Skeletal muscle satellite cell (primary cell): ENCODE data around the gene SKIC3.

ENCODE experiments used
- H3K27me3 ChIP-seq: 2 replicates; pipeline ENCODE4 v1.7.0; 2013; ENCODE audit warnings: low read length; ENCODE audit not compliant: control insufficient read depth, insufficient read depth
- H3K36me3 ChIP-seq: 2 replicates; pipeline ENCODE4 v1.7.0; 2013; ENCODE audit warnings: mild to moderate bottlenecking, control low read depth, low read length; ENCODE audit not compliant: insufficient read depth
- H3K4me1 ChIP-seq: 2 replicates; pipeline ENCODE4 v1.7.0; 2013; ENCODE audit warnings: low read length; ENCODE audit not compliant: control insufficient read depth, insufficient read depth
- H3K4me2 ChIP-seq: 2 replicates; pipeline ENCODE4 v1.7.0; 2013; ENCODE audit warnings: mild to moderate bottlenecking, low read length
- H3K4me3 ChIP-seq: 2 replicates; pipeline ENCODE4 v1.7.0; 2013; ENCODE audit warnings: low read length
- H3K9ac ChIP-seq: 2 replicates; pipeline ENCODE4 v1.7.0; 2013; ENCODE audit warnings: mild to moderate bottlenecking, low read depth, low read length, moderate library complexity
- H3K9me3 ChIP-seq: replicated peaks from 2 replicates; pipeline ENCODE4 v1.7.0; 2013; ENCODE audit warnings: mild to moderate bottlenecking, control low read depth, low read length

SKIC3 gene

GRCh38 chr5:95530416-95530815 is 24.4 kb downstream of the SKIC3 start:
- Histone ChIP-seq H3K4me1 (peaks cover 24% of the 10 kb centered on the region), H3K9ac (no peak overlapping the region), H3K27me3 (no peaks in the 10 kb centered on the region), H3K4me3 (no peak overlapping the region), H3K4me2 (no peak overlapping the region), H3K36me3 (peaks cover 45% of the 10 kb centered on the region), H3K9me3 (no peaks in the 10 kb centered on the region)

DNA sequence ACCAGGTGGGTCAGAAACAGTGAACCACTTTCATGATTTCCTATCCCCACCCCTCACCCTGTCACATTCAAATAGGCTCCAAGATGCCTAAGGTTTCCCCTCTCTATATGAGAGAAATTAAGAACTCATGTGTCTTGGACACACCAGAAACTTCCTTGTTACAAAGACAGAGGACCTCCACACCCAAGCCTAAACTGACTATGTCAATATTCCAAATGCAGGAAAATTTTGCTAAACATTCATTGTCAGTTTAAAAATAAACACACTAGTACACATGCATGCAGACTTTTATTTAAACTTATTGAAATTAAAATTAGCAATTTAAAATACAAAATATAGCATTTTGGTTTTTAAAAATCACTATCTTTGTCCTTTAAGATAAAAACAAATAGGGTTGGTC is 26.2 kb downstream of the SKIC3 start:
- Histone ChIP-seq H3K9ac (no peak overlapping the region), H3K27me3 (no peaks in the 10 kb centered on the region), H3K4me3 (no peak overlapping the region), H3K4me2 (no peak overlapping the region), H3K9me3 (no peaks in the 10 kb centered on the region), H3K36me3 (peaks cover 64% of the 10 kb centered on the region), H3K4me1 (peaks cover 23% of the 10 kb centered on the region)

- Histone ChIP-seq H3K4me3 (no peak overlapping the region), H3K36me3 (peaks cover 72% of the 10 kb centered on the region), H3K4me1 (peaks cover 16% of the 10 kb centered on the region), H3K4me2 (no peak overlapping the region), H3K9ac (no peak overlapping the region), H3K27me3 (no peaks in the 10 kb centered on the region), H3K9me3 (no peaks in the 10 kb centered on the region)
These were observed 27.9 kb downstream of the SKIC3 start for GRCh38 chr5:95526871-95527270.

DNA sequence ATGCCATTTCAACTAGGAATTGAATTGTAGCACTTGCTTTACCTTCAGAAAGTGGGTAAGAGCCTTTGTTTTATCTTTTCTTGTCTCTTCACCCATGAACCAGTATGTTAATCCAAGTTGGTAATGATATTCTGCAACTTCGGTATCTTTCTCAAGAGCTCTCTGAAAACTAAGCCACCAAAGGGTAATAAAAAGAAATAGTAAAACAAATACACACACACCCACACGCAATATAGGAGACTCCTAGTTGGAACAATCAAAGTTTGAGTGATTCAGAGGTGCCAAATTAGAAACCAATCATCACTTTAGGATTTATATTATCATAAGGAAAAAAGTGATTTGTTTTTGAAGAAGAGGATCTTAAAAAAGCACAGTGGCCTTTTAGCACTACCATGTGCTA is 30.4 kb downstream of the SKIC3 start:
- no peak overlapping the region for H3K4me2 ChIP-seq
- H3K27me3 ChIP-seq = no peaks in the 10 kb centered on the region
- no peak overlapping the region for H3K9ac ChIP-seq
- H3K9me3 ChIP-seq = no peaks in the 10 kb centered on the region
- no peaks in the 10 kb centered on the region for H3K4me1 ChIP-seq
- no peak overlapping the region for H3K4me3 ChIP-seq
- peaks cover 85% of the 10 kb centered on the region for H3K36me3 ChIP-seq

GRCh38 chr5:95520206-95520605 is 34.6 kb downstream of the SKIC3 start:
- Histone ChIP-seq H3K9me3 (no peaks in the 10 kb centered on the region), H3K36me3 (peaks cover 86% of the 10 kb centered on the region), H3K4me2 (no peak overlapping the region)

DNA sequence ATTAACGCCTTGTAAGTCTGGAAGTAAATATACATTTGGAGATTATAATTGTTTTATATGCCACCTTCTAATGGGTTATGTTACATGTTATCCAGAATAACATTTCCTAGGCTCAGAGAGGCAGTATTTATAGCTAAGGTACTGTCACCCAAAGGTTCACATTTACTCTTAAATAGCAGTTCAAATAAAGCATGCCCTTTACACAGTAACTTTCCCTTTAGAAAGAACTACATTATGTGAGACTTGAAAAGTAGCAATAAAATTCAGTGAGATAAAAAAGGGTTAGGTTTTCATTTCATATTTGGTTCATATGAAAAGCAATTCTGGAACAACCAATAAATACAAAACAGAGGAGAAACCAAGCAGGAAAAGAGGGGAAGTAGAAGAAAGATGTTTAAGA is 35.1 kb downstream of the SKIC3 start:
- no peak overlapping the region for H3K9ac ChIP-seq
- H3K4me2 ChIP-seq = no peak overlapping the region
- no peak overlapping the region for H3K4me3 ChIP-seq
- H3K36me3 ChIP-seq = peaks cover 86% of the 10 kb centered on the region
- H3K4me1 ChIP-seq = no peaks in the 10 kb centered on the region
- no peaks in the 10 kb centered on the region for H3K27me3 ChIP-seq
- no peaks in the 10 kb centered on the region for H3K9me3 ChIP-seq

More at GRCh38 chr5:95520206-95520605, 34.6 kb downstream of the SKIC3 start:
- Histone ChIP-seq H3K4me1 (no peaks in the 10 kb centered on the region), H3K27me3 (no peaks in the 10 kb centered on the region), H3K9ac (no peak overlapping the region), H3K4me3 (no peak overlapping the region)

DNA sequence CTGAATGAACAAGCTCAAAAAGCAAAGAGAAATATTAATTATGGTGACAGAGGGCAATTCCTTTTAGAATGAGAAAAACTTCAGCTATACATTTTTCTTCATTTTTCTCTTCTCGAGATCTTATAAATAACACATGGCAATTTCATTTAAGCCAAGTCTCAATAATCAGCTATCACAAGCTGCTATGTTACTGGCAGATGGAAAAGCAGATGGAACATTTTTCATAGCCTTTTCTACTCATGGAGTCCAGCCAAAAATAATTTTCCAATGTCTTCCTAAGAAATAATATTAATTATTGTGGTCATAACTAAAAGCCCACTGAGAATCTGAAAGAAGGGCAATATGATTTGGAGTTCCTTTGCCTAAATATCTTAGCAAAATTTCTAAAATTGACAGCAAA is 35.6 kb downstream of the SKIC3 start:
- peaks cover 86% of the 10 kb centered on the region for H3K36me3 ChIP-seq
- no peaks in the 10 kb centered on the region for H3K4me1 ChIP-seq
- H3K9ac ChIP-seq = no peak overlapping the region
- H3K4me3 ChIP-seq = no peak overlapping the region
- no peak overlapping the region for H3K4me2 ChIP-seq
- no peaks in the 10 kb centered on the region for H3K27me3 ChIP-seq
- H3K9me3 ChIP-seq = no peaks in the 10 kb centered on the region

- peaks cover 85% of the 10 kb centered on the region for H3K36me3 ChIP-seq
These were observed 36.4 kb downstream of the SKIC3 start for GRCh38 chr5:95518417-95518816.

GRCh38 chr5:95511606-95512005 is 43.2 kb downstream of the SKIC3 start:
- no peak overlapping the region for H3K9ac ChIP-seq
- no peak overlapping the region for H3K4me2 ChIP-seq
- H3K9me3 ChIP-seq = no peaks in the 10 kb centered on the region
- H3K36me3 ChIP-seq = peaks cover 93% of the 10 kb centered on the region
- no peaks in the 10 kb centered on the region for H3K4me1 ChIP-seq
- no peaks in the 10 kb centered on the region for H3K27me3 ChIP-seq
- no peak overlapping the region for H3K4me3 ChIP-seq

More at GRCh38 chr5:95518417-95518816, 36.4 kb downstream of the SKIC3 start:
- Histone ChIP-seq H3K4me1 (no peaks in the 10 kb centered on the region), H3K9me3 (no peaks in the 10 kb centered on the region), H3K4me2 (no peak overlapping the region), H3K9ac (no peak overlapping the region), H3K27me3 (no peaks in the 10 kb centered on the region), H3K4me3 (no peak overlapping the region)

GRCh38 chr5:95508550-95508949 is 46.2 kb downstream of the SKIC3 start:
- Histone ChIP-seq H3K4me2 (no peak overlapping the region), H3K9me3 (no peaks in the 10 kb centered on the region), H3K9ac (no peak overlapping the region), H3K4me3 (no peak overlapping the region), H3K36me3 (peaks cover 72% of the 10 kb centered on the region), H3K4me1 (no peaks in the 10 kb centered on the region), H3K27me3 (no peaks in the 10 kb centered on the region)
